ENCODE data around the gene ZNF816.
A peak's percentile ranks its signal among the peaks of the same experiment; 100 is the strongest.
"Not testable (repeated sequence)": the region's sequence is repeated elsewhere in the genome, so short reads cannot be mapped to it uniquely, and the experiment has no call there.

Gene ZNF816

DNA sequence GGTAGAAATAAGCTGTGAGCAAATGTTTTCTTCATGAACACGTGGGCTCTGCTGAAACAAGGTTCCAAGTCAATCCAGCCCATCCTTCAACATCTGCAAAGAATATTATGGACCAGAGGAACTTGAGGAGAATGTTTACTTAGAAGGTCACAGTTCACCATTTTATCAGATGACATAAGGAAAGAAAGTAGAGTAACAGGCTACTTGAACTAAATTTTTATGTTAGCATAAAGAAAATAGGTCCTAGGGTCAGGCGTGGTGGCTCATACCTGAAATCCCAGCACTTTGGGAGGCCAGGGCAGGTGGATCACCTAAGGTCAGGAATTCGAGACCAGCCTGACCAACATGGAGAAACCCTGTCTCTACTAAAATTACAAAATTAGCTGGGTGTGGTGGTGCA, 20.5 kb upstream of the ZNF816 start:
- not testable (repeated sequence) for H3K4me3 ChIP-seq (ENCODE audit: low read depth, low read length); H4K12ac ChIP-seq (ENCODE audit: low read depth, low read length); H3K4me2 ChIP-seq (ENCODE audit: low read length); H3K27me3 ChIP-seq (ENCODE audit: insufficient read depth, low read length); H3K14ac ChIP-seq (ENCODE audit: low read length); H3K18ac ChIP-seq (ENCODE audit: low read length); H2AFZ ChIP-seq (ENCODE audit: insufficient read depth, low read length, poor library complexity); H3K79me1 ChIP-seq (ENCODE audit: low read length); H3K9ac ChIP-seq (ENCODE audit: low read length); H3K27ac ChIP-seq (ENCODE audit: low read depth, low read length); H3K4me1 ChIP-seq (ENCODE audit: control insufficient read depth in 1 of 2, insufficient read depth in 2 of 2, low read length in 2 of 2); H2BK5ac ChIP-seq (ENCODE audit: low read depth, low read length, poor library complexity); H2BK120ac ChIP-seq (ENCODE audit: insufficient read depth, low read length, poor library complexity); H3K79me2 ChIP-seq (ENCODE audit: control insufficient read depth, insufficient read depth, low read length, poor library complexity); H3K23ac ChIP-seq (ENCODE audit: low read length); H4K91ac ChIP-seq (ENCODE audit: low read depth, low read length); H2AK5ac ChIP-seq (ENCODE audit: low read length); H3K4ac ChIP-seq (ENCODE audit: low read depth, low read length); H2BK12ac ChIP-seq (ENCODE audit: low read length); H4K8ac ChIP-seq (ENCODE audit: low read depth, low read length)
- peaks cover 21% of the 10 kb centered on the region for H3K9me3 ChIP-seq (ENCODE audit: insufficient read depth, low read depth, low read length)
- peak; percentile 15 to 53 for DNase-seq
- WGBS (ENCODE audit: extremely low coverage, insufficient coverage, insufficient read length) = no CpG with 5 or more reads among the region's 3 CpGs
- peaks cover 30 to 56% of the 10 kb centered on the region in 2 experiments for H3K36me3 ChIP-seq (ENCODE audit: control insufficient read depth in 1 of 2, insufficient read depth in 2 of 2, low read length in 2 of 2)

DNA sequence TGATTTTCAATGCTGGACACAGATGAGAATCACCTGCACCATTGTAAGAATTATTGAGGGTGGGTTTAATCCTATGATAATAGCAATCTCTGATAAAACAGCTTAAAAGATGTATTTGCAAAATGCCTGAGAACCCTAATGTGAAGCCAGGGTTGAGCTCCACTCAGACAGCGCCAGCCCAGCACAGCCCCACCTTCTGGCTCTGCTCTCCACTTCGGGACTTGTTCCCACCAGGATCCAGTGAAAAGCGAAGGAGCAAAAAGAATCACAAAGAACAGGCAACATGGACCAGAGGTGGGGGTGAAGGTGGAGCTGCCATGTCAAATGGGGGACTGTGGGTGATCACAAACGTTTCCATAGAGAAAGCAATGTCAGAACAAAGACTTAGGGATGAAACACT, 18.6 kb upstream of the ZNF816 start:
- Histone ChIP-seq H3K4me2 (ENCODE audit: low read length) (no peak overlapping the region), H3K27me3 (ENCODE audit: insufficient read depth, low read length) (peaks cover under 1% of the 10 kb centered on the region), H4K12ac (ENCODE audit: low read depth, low read length) (no peak overlapping the region), H2BK120ac (ENCODE audit: insufficient read depth, low read length, poor library complexity) (no peak overlapping the region), H3K4ac (ENCODE audit: low read depth, low read length) (no peak overlapping the region), H3K27ac (ENCODE audit: low read depth, low read length) (no peak overlapping the region), H2AFZ (ENCODE audit: insufficient read depth, low read length, poor library complexity) (no peak overlapping the region), H2BK5ac (ENCODE audit: low read depth, low read length, poor library complexity) (no peak overlapping the region), H3K36me3 (ENCODE audit: control insufficient read depth in 1 of 2, insufficient read depth in 2 of 2, low read length in 2 of 2) (peaks cover 27 to 50% of the 10 kb centered on the region in 2 experiments), H3K4me3 (ENCODE audit: low read depth, low read length) (no peak overlapping the region), H2AK5ac (ENCODE audit: low read length) (no peak overlapping the region), H3K79me1 (ENCODE audit: low read length) (no peaks in the 10 kb centered on the region), H3K23ac (ENCODE audit: low read length) (no peak overlapping the region), H4K91ac (ENCODE audit: low read depth, low read length) (no peak overlapping the region), H3K9ac (ENCODE audit: low read length) (no peak overlapping the region), H4K8ac (ENCODE audit: low read depth, low read length) (no peak overlapping the region), H2BK12ac (ENCODE audit: low read length) (no peak overlapping the region), H3K14ac (ENCODE audit: low read length) (no peak overlapping the region), H3K4me1 (ENCODE audit: control insufficient read depth in 1 of 2, insufficient read depth in 2 of 2, low read length in 2 of 2) (no peaks in the 10 kb centered on the region), H3K79me2 (ENCODE audit: control insufficient read depth, insufficient read depth, low read length, poor library complexity) (no peaks in the 10 kb centered on the region), H3K9me3 (ENCODE audit: insufficient read depth, low read depth, low read length) (peaks cover 15% of the 10 kb centered on the region), H3K18ac (ENCODE audit: low read length) (no peak overlapping the region)
- no peak for DNase-seq
- no CpG with 5 or more reads among the region's 4 CpGs for WGBS (ENCODE audit: extremely low coverage, insufficient coverage, insufficient read length)

DNA sequence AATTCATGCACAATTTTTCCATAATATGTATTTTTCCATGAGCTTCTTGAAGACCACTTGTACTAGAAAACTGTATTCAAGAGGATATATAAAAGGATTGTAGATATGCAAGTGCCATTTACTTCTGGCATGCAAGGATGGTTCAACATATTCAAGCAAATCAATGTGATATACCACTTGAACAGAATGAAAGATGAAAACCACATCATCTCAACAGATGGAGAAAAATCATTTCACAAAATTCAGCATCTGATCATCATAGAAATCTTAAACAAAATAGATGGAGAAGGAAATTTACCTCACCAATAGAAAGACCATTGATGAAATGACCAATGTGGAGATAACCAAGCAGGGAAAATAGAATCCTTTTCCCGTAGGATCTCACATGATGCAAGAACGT, 5.1 kb upstream of the ZNF816 start:
- Histone ChIP-seq H3K36me3 (ENCODE audit: control insufficient read depth in 1 of 2, insufficient read depth in 2 of 2, low read length in 2 of 2) (peaks cover 9 to 16% of the 10 kb centered on the region in 2 experiments), H3K79me2 (ENCODE audit: control insufficient read depth, insufficient read depth, low read length, poor library complexity) (peaks cover 2% of the 10 kb centered on the region), H3K4me3 (ENCODE audit: low read depth, low read length) (no peak overlapping the region), H2AK5ac (ENCODE audit: low read length) (no peak overlapping the region), H3K9me3 (ENCODE audit: insufficient read depth, low read depth, low read length) (peaks cover 3% of the 10 kb centered on the region), H4K12ac (ENCODE audit: low read depth, low read length) (no peak overlapping the region), H2BK120ac (ENCODE audit: insufficient read depth, low read length, poor library complexity) (no peak overlapping the region), H2BK5ac (ENCODE audit: low read depth, low read length, poor library complexity) (no peak overlapping the region), H3K18ac (ENCODE audit: low read length) (no peak overlapping the region), H3K27ac (ENCODE audit: low read depth, low read length) (no peak overlapping the region), H3K4me1 (ENCODE audit: control insufficient read depth in 1 of 2, insufficient read depth in 2 of 2, low read length in 2 of 2) (peaks cover 0 to 3% of the 10 kb centered on the region in 2 experiments), H2BK12ac (ENCODE audit: low read length) (no peak overlapping the region), H3K27me3 (ENCODE audit: insufficient read depth, low read length) (no peaks in the 10 kb centered on the region), H2AFZ (ENCODE audit: insufficient read depth, low read length, poor library complexity) (no peak overlapping the region), H3K23ac (ENCODE audit: low read length) (no peak overlapping the region), H3K14ac (ENCODE audit: low read length) (no peak overlapping the region), H3K4me2 (ENCODE audit: low read length) (no peak overlapping the region), H3K79me1 (ENCODE audit: low read length) (peaks cover 5% of the 10 kb centered on the region), H3K4ac (ENCODE audit: low read depth, low read length) (no peak overlapping the region), H3K9ac (ENCODE audit: low read length) (no peak overlapping the region), H4K91ac (ENCODE audit: low read depth, low read length) (no peak overlapping the region), H4K8ac (ENCODE audit: low read depth, low read length) (no peak overlapping the region)
- WGBS (ENCODE audit: extremely low coverage, insufficient coverage, insufficient read length) = no CpG with 5 or more reads among the region's 2 CpGs
- no peak for DNase-seq

DNA sequence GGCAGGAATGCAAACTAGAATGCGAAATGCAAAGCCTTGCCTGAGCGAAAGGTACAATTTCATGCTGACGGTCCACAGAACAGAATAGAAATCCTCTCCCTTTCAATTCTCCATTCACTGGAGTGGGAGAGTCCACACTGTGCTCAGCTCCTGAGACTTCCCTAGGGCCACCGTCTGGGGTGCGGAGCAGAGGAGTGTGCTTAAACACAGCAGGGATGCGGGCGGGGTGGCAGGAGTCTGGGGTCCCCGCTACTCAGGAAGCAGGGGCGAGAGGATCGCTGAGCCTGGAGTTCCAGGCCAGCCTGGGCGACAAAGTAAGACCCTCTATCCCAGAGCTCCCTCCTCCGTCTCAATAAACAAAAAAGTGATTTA, 552 bp upstream of the ZNF816 start:
- H2BK120ac ChIP-seq (ENCODE audit: insufficient read depth, low read length, poor library complexity) = peak overlapping the region; percentile 52
- H3K4me1 ChIP-seq (ENCODE audit: control insufficient read depth in 1 of 2, insufficient read depth in 2 of 2, low read length in 2 of 2) = peaks cover 3 to 5% of the 10 kb centered on the region in 2 experiments
- H2BK12ac ChIP-seq (ENCODE audit: low read length) = peak overlapping the region; percentile 37
- H3K79me1 ChIP-seq (ENCODE audit: low read length) = peaks cover 9% of the 10 kb centered on the region
- H3K4me2 ChIP-seq (ENCODE audit: low read length) = peak overlapping the region; percentile 62
- H3K14ac ChIP-seq (ENCODE audit: low read length) = peak overlapping the region; percentile 28
- peak overlapping the region; percentile 1 for H4K91ac ChIP-seq (ENCODE audit: low read depth, low read length)
- H3K27ac ChIP-seq (ENCODE audit: low read depth, low read length) = peak overlapping the region; percentile 58
- H3K23ac ChIP-seq (ENCODE audit: low read length) = no peak overlapping the region
- peak overlapping the region; percentile 1 for H3K9ac ChIP-seq (ENCODE audit: low read length)
- H2AFZ ChIP-seq (ENCODE audit: insufficient read depth, low read length, poor library complexity) = peak overlapping the region; percentile 61
- peak overlapping the region; percentile 50 for H2BK5ac ChIP-seq (ENCODE audit: low read depth, low read length, poor library complexity)
- peaks cover 17 to 22% of the 10 kb centered on the region in 2 experiments for H3K36me3 ChIP-seq (ENCODE audit: control insufficient read depth in 1 of 2, insufficient read depth in 2 of 2, low read length in 2 of 2)
- peaks cover 9% of the 10 kb centered on the region for H3K79me2 ChIP-seq (ENCODE audit: control insufficient read depth, insufficient read depth, low read length, poor library complexity)
- peak overlapping the region; percentile 73 for H4K12ac ChIP-seq (ENCODE audit: low read depth, low read length)
- H3K9me3 ChIP-seq (ENCODE audit: insufficient read depth, low read depth, low read length) = peaks cover 3% of the 10 kb centered on the region
- H2AK5ac ChIP-seq (ENCODE audit: low read length) = no peak overlapping the region
- DNase-seq = no peak
- no CpG with 5 or more reads among the region's 12 CpGs for WGBS (ENCODE audit: extremely low coverage, insufficient coverage, insufficient read length)
- H3K4me3 ChIP-seq (ENCODE audit: low read depth, low read length) = peak overlapping the region; percentile 45
- H3K18ac ChIP-seq (ENCODE audit: low read length) = peak overlapping the region; percentile 1
- no peak overlapping the region for H3K4ac ChIP-seq (ENCODE audit: low read depth, low read length)
- no peaks in the 10 kb centered on the region for H3K27me3 ChIP-seq (ENCODE audit: insufficient read depth, low read length)
- H4K8ac ChIP-seq (ENCODE audit: low read depth, low read length) = peak overlapping the region; percentile 18
